Stimulated activated CD4-positive, alpha-beta T cell treated with anti-CD3 and anti-CD28 coated beads, Interleukin-1b, Interleukin-23, amount 100 ng/mL, for 4 hours (primary cell): ENCODE data around the gene GPR173.

Source experiments
- DNase-seq, 2 donors: peaks; one replicate each; pipeline ENCODE4 v3.0.0-alpha.2; 2020; ENCODE audit warnings: low read depth in 2 of 2

Gene GPR173, protein sequence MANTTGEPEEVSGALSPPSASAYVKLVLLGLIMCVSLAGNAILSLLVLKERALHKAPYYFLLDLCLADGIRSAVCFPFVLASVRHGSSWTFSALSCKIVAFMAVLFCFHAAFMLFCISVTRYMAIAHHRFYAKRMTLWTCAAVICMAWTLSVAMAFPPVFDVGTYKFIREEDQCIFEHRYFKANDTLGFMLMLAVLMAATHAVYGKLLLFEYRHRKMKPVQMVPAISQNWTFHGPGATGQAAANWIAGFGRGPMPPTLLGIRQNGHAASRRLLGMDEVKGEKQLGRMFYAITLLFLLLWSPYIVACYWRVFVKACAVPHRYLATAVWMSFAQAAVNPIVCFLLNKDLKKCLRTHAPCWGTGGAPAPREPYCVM

GRCh38 chrX:53048169-53049126 lies at the start of gene GPR173:
Gene GPR173, plus strand, starts transcription at chrX:53048789. Its CDS starts 27,833 bp downstream, at chrX:53076622.
- no peak for DNase-seq

DNA sequence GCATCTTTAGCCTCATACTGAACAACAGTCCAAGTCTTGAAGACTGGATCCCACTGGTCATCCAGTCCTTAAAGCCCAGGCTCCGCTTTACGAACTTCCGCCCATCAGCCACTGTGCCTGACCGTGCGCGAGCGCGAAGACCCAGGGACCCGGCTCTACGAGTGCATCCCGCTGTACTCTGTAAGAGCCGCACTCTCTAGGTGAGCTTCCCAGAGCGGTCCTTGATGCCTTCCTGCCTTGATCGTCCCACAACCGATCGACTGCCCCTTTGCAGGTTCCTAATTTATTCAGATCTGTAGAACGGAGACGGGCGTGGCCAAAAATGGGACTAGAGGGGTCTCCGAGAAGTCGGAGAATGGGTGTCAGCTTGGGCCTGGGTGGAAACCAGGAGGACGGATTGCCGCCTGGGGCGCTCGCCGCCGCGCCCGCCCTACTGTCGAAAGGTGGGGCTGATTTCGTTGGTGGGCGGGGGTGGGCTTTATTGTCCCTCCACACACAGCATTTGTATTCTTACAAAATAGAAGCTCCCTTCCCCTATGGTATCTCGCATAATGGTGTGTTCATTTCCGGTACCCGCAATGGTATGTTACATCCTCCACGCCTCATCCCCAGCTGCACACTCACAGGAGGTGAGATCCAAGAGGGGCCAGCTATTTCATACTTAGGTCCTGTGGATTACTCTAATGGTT lies 48.0 kb upstream of the GPR173 start:
- DNase-seq = no peak

GRCh38 chrX:53001958-53002357 lies 46.6 kb upstream of the GPR173 start:
- no peak for DNase-seq

- no peak for DNase-seq
Observed at GRCh38 chrX:53003111-53003510, 45.5 kb upstream of the GPR173 start.

- no peak for DNase-seq
Observed at GRCh38 chrX:53004038-53004437, 44.6 kb upstream of the GPR173 start.

DNA sequence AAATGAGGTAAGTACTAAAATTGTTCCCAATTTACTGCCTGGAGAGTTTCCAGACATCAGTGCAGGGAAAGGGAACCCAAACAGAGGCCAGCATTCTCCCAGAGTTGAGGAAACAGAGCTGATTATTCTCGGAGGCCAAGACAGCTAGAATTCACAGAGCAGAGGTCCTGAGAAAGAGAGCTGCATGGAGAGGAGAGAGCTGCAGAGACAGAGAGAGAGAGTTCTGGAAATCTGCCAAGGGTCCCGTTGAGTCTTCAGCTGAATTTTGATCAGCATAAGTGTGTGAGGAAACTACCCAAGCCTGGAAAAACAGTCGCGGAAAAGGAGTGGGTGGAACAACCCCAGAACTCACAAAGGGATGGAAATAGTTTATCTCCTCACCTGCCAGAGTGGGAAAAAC lies 43.8 kb upstream of the GPR173 start:
- no peak for DNase-seq

DNA sequence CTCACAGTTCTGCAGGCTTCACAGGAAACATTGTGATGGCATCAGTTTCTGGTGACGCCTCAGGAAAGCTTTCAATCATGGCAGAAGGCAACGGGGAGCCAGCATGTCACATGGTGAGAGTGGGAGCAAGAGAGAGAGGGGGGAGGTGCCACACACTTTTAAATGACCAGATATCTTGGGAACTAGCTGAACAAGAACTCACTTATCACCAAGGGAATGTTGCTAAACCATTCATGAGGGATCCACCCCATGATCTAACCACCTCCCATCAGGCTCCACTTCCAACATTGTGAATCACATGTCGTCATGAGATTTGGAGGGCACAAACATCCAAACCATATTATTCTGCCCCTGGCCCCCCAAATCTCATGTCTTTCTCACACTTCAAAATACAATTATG lies 43.3 kb upstream of the GPR173 start:
- no peak for DNase-seq

- no peak for DNase-seq
Observed at GRCh38 chrX:53009032-53009431, 39.6 kb upstream of the GPR173 start.

DNA sequence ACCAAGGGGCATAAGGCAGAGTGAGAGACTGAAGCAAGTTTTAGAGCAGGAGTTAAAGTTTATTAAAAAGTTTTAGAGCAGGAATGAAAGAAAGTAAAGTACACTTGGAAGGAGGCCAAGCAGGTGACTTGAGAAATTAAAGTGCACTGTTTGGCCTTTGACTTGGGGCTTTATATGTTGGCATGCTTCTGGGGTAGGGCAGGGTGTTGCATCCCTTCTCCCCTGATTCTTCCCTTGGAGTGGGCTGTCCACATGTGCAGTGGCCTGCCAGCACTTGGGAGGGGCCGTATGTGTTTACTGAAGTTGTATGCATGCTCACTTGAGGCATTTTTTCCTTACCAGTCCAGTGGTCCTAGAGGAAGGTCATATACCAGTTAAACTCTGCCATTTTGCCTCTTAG lies 35.3 kb upstream of the GPR173 start:
- DNase-seq = no peak

DNA sequence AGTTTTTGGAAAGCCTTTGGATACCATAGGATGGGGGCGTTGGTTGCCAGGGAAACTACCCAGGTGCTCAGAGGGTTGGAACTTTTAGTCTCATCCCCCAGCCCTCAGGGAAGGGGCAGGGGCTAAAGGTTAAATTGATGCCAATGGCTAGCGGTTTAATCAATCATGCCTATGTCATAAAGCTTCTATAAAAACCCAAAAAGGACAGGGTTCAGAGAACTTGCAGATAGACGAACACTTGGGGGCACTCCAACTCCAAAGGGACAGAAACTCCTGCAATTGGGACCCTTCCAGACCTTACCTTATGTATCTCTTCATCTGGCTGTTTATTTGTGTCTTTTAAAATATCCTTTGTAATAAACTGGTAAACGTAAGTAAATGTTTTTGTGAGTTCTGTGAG lies 30.0 kb upstream of the GPR173 start:
- no peak for DNase-seq

DNA sequence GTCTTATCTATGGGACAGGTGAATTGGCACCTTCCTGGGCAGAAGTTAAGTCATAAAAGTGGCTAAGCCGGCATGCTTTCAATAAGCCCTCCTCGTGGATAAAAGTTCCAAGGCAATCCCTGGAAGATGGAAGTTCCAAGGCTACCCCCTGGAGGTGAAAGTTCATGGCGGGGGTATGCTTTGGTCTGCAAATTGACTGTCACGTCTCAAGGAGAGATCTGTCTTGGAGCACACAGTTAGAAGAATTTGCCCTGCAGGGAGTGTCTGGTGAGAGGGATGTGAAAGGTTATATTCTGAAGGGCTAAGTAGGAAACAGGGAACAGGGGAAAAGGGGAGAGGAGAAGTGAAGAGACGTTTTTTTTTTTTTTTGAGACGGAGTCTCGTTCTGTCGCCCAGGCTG lies 26.2 kb upstream of the GPR173 start:
- DNase-seq = no peak

DNA sequence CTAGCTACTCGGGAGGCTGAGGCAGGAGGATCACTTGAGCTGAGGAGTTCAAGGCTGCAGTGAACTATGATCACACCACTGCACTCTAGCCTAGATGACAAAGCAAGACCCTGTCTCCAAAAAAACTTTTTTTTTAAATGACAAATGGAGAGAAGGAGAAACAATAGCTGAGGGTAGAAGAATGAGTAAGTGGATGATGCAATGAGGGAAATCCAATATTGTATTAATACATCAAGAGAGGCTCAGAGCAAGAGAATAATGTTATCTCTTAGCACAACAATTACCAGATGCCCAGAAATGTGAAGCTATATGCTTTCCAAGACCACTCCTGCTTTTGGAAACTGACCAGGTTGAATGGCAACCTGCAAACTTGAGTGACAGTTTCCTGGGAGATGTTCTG lies 19.9 kb upstream of the GPR173 start:
- DNase-seq = no peak

GRCh38 chrX:53031380-53031779 lies 17.2 kb upstream of the GPR173 start:
- DNase-seq = no peak

GRCh38 chrX:53036149-53036548 lies 12.4 kb upstream of the GPR173 start:
- no peak for DNase-seq

DNA sequence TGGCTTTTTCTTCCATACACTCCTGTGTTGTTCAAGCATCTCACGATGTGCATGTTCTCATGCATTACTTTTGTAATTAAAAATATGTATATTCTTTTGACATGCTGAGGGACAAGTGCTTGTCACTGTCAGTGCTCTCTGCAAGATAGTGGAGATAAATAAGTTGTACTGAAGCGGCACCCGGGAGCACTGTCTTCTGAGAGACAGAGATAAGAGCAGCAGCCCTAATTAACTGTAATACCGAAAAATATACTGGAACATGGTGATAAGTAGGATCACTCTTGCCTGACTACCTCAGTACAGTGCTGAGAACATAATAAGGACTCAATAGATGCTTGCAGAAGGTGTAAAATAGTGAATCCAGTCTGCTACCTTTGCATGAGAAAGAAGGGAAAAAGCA lies 9.4 kb upstream of the GPR173 start:
- no peak for DNase-seq

GRCh38 chrX:53044995-53045394 lies 3.6 kb upstream of the GPR173 start:
- no peak for DNase-seq

DNA sequence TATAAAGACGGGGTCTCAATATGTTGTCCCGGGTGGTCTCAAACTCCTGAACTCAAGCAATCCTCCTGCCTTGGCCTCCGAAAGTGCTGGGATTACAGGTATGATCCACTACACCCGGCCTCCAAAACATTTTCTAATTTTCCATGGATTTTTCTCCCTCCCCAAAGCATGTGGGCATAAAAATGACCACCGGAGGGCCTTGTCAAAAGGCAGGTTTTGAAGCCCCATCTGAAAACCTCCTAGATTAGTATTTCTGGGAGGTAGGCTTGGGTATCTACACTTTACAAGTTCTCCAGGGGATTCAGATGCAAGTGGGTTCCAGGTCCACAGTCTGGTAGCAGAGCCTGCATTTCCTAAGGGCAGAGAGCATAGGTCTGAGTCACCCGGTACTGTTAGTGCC lies 1.4 kb upstream of the GPR173 start:
- DNase-seq = no peak

GRCh38 chrX:53049127-53049517 lies 533 bp downstream of the GPR173 start:
- no peak for DNase-seq

DNA sequence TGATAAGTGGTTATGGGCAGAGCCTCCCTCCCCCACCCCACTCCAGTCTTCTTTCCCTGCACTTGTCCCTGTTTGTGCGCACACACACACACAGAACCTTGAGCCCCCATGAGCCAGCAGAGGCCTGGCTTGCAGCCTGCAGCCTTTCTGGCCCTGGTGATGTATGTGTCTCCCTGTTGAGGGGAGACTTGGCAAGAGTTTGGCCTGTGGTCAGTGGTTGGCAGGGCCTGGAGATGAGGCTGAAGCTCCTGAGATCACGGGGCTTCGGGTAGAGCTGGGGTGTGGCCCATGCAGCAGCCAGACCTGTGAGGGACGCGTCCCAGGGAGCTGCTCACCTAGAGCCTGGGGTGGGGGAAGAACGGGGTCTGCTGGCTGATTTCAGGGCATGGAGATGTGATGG lies 2.3 kb downstream of the GPR173 start:
- DNase-seq = no peak

DNA sequence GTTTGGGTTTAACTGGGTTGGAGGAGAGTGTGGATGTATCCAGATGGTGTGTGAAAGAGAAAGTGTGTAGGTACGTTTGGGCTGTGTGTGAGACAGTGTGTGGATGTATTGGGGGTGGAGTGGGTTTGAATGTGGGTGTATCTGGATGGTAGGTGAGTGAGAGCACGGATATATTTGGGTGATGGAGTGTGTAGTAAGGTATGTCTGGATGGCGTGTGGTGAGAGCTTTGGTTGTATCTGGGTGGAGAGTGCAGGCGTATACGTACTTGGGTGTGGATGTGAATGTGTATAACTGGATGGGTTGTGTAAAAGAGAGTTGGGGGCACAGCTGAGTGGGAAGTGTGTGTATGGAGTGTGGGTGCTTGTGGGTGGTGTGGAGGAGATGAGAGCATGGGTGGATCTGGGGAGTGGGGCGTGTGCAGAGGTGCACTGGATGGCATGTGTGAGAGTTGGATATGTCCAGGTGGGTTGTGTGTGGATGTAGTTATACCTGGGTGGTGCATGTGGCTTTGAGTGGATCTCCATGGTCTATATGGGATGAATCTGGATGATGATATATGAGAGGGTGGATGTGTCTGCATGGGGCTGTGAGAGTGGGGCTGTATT lies 6.8 kb downstream of the GPR173 start:
- DNase-seq = no peak

- no peak for DNase-seq
Observed at GRCh38 chrX:53056292-53056691, 7.7 kb downstream of the GPR173 start.

GRCh38 chrX:53065104-53065503 lies 16.5 kb downstream of the GPR173 start:
- no peak for DNase-seq
